A549 treated with Mapracorat at 1 μM for 4 hours (cell line): ENCODE data around the gene CSTF2T. TPM values are rescaled to one million over a fixed set of nuclear protein-coding genes. Genes with fewer than 3 reads are reported as not detected.

Source experiments
- total RNA-seq: library from RNA; stranded (reverse); fragments of 200-300 nt; extraction: Qiagen RNA extraction; gene quantifications from 5 replicates; pipeline ENCODE4 v1.2.3, GENCODE V29; 2022

Gene CSTF2T, protein sequence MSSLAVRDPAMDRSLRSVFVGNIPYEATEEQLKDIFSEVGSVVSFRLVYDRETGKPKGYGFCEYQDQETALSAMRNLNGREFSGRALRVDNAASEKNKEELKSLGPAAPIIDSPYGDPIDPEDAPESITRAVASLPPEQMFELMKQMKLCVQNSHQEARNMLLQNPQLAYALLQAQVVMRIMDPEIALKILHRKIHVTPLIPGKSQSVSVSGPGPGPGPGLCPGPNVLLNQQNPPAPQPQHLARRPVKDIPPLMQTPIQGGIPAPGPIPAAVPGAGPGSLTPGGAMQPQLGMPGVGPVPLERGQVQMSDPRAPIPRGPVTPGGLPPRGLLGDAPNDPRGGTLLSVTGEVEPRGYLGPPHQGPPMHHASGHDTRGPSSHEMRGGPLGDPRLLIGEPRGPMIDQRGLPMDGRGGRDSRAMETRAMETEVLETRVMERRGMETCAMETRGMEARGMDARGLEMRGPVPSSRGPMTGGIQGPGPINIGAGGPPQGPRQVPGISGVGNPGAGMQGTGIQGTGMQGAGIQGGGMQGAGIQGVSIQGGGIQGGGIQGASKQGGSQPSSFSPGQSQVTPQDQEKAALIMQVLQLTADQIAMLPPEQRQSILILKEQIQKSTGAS
- 15.8 to 17.3 TPM (median 16.1 TPM) in 5 replicates for total RNA-seq

DNA sequence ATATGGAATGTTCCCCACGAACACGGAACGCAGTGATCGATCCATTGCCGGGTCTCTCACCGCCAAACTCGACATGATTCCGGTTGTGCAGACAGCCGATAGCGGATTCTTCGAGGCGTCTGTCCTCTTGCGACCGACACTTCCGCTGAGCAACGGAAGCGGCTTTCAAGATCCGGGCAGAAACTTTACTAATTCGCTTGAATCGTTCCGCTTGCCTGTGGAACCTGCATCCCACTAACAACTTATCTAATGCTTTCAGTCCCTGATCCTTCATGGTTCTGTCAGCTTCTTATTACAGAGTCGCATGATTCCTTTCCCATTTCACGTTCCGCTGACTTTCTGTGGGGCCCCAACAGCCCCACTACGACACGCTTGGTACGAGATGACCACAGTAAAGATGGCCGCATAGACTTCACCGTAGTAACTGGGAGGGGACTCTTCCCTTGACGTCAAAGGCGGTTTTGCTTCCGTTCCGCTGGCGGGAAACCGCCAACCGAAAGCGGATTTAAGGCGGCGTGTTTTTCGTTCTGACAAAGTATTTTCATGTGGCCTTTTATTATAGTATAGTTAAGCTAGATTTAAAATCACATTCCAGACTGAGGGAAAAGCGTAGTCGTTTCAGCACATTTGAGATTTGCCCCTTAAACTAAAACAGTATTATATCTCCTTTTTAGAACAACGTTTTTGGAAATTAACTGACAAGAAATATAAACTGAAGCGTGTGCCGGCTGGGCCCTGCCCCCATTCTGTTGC is at the start of gene CSTF2T:
Gene CSTF2T, minus strand, starts transcription at position 121 of the 753 bp plus-strand sequence. Its CDS starts 46 bp downstream, at position 75.

